Subcutaneous abdominal adipose tissue (tissue), 5 donors: ENCODE results near the gene MSH3.

Experiments used
- H3K27ac ChIP-seq: one replicate; pipeline ENCODE4 v1.7.0; 2013; ENCODE audit warnings: low read depth, mild to moderate bottlenecking, inconsistent platforms, low read length, moderate library complexity
- H3K27me3 ChIP-seq, 5 donors: one replicate each; pipeline ENCODE4 v1.7.0; 2013; ENCODE audit warnings: low read length in 5 of 5, inconsistent platforms in 1 of 5; ENCODE audit not compliant: control insufficient read depth in 5 of 5, insufficient read depth in 4 of 5
- H3K36me3 ChIP-seq, 5 donors: one replicate each; pipeline ENCODE4 v1.7.0; 2013; ENCODE audit warnings: low read length in 5 of 5; ENCODE audit not compliant: control insufficient read depth in 5 of 5, insufficient read depth in 5 of 5
- H3K4me1 ChIP-seq, 5 donors: one replicate each; pipeline ENCODE4 v1.7.0; 2013; ENCODE audit warnings: low read length in 5 of 5, mild to moderate bottlenecking in 3 of 5, moderate library complexity in 1 of 5; ENCODE audit not compliant: control insufficient read depth in 5 of 5, insufficient read depth in 5 of 5
- H3K4me3 ChIP-seq, 5 donors: one replicate each; pipeline ENCODE4 v1.7.0; 2013; ENCODE audit warnings: low read length in 5 of 5, low read depth in 1 of 5
- H3K9ac ChIP-seq, 5 donors: one replicate each; pipeline ENCODE4 v1.7.0; 2013; ENCODE audit warnings: low read length in 5 of 5, mild to moderate bottlenecking in 4 of 5, moderate library complexity in 3 of 5
- H3K9me3 ChIP-seq, 5 donors: one replicate each; pipeline ENCODE4 v1.7.0; 2013; ENCODE audit warnings: low read length in 5 of 5; ENCODE audit not compliant: control insufficient read depth in 5 of 5
- donor health status: healthy.
- donor health status: healthy.
- donor health status: healthy.
- donor health status: healthy.
- donor health status: healthy.

The MSH3 gene

GRCh38 chr5:80623999-80624398 is 30.5 kb upstream of the MSH3 start:
- Histone ChIP-seq H3K27me3 (no peaks in the 10 kb centered on the region), H3K9me3 (no peaks in the 10 kb centered on the region), H3K9ac (no peak overlapping the region), H3K4me1 (no peaks in the 10 kb centered on the region), H3K36me3 (peaks cover 0 to 4% (median 0%) of the 10 kb centered on the region in 5 donors), H3K4me3 (no peak overlapping the region), H3K27ac (no peak overlapping the region)

DNA sequence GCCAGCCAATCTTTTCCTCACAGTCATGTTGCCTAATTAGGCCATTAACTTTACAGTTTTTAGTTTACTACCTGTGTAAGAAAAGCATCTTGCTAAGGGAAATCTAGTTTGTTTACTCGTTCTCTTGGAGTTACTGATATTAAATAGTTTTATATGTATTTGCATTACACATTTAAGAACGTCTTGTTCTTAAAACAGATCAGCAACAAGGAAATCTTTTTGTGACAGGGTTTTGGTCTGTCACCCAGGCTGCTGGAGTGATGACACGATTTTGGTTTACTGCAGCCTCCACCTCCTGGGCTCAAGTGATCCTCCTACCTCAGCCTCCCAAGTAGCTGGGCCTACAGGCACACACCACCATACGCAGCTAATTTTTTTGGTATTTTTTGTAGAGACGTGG is 29.2 kb upstream of the MSH3 start:
- peaks cover 0 to 6% (median 0%) of the 10 kb centered on the region in 5 donors for H3K4me1 ChIP-seq
- peaks cover 0 to 6% (median 2%) of the 10 kb centered on the region in 5 donors for H3K36me3 ChIP-seq
- H3K27me3 ChIP-seq: no peaks in the 10 kb centered on the region
- no peak overlapping the region for H3K4me3 ChIP-seq
- H3K9ac ChIP-seq: no peak overlapping the region
- H3K27ac ChIP-seq: no peak overlapping the region
- no peaks in the 10 kb centered on the region for H3K9me3 ChIP-seq

- H3K9ac ChIP-seq: no peak overlapping the region
- H3K36me3 ChIP-seq: peaks cover 2 to 17% (median 8%) of the 10 kb centered on the region in 5 donors
- H3K27me3 ChIP-seq: no peaks in the 10 kb centered on the region
- peaks cover 0 to 6% (median 0%) of the 10 kb centered on the region in 5 donors for H3K4me1 ChIP-seq
- H3K4me3 ChIP-seq: no peak overlapping the region
- H3K9me3 ChIP-seq: no peaks in the 10 kb centered on the region
- no peak overlapping the region for H3K27ac ChIP-seq
These were observed 25.2 kb upstream of the MSH3 start for GRCh38 chr5:80629281-80629680.

DNA sequence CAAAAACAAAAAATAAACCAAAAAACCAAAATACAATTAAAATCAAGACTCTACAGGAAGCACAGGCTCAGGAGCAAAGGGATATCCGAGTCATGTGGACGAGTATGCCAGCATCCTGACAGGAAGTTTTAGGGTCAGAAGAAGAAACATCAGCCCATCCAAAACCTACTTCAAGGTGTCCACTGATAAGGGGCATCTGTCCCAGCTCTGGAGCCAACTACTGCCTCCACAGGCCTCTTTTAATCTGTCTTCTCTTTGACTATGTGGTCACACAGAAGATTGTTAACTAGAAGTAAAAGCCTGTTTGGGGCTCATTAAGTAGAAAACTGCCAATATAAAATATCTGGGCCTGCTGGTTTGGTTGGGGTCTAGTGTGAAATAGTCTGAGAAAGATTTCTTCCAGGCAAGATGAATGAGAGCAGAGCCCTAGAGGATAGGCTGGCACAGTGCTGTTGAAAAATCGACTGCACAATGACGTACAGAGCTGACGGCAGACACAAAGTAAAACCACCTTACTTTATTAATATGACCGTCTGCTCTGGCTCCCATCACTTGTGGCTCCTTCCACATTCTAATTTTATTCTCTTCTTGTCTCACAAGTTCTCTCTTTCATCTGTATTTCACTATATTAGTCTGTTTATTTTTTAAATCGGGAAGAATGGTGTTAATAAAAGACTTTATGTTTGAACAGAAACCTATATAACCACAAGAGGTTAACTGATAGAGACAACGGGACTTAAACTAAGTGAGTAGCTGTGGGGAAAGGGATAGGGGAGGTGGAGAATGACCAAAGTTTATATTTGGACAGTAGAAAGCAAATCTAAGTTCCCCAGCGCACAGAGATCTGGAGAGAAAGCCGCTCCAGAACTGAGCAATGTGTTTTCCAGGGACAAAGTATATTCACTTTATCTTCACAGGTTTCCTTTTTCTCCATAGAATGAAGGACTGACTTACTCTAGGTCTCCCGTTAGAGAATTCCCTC is 22.9 kb upstream of the MSH3 start:
- Histone ChIP-seq H3K9me3 (no peaks in the 10 kb centered on the region), H3K27ac (no peak overlapping the region), H3K27me3 (no peaks in the 10 kb centered on the region), H3K9ac (no peak overlapping the region), H3K4me1 (peaks cover 0 to 6% (median 0%) of the 10 kb centered on the region in 5 donors), H3K4me3 (no peak overlapping the region), H3K36me3 (peaks cover 2 to 20% (median 11%) of the 10 kb centered on the region in 5 donors)

- Histone ChIP-seq H3K9ac (no peak overlapping the region), H3K27ac (no peak overlapping the region), H3K27me3 (no peaks in the 10 kb centered on the region), H3K4me1 (peaks cover 0 to 6% (median 0%) of the 10 kb centered on the region in 5 donors), H3K4me3 (no peak overlapping the region), H3K9me3 (no peaks in the 10 kb centered on the region), H3K36me3 (peaks cover 6 to 20% (median 14%) of the 10 kb centered on the region in 5 donors)
These were observed 21.8 kb upstream of the MSH3 start for GRCh38 chr5:80632700-80633099.

GRCh38 chr5:80634193-80634592 is 20.3 kb upstream of the MSH3 start:
- Histone ChIP-seq H3K4me3 (no peak overlapping the region), H3K4me1 (peaks cover 0 to 6% (median 0%) of the 10 kb centered on the region in 5 donors), H3K27ac (no peak overlapping the region), H3K9ac (no peak overlapping the region), H3K36me3 (peaks cover 6 to 28% (median 20%) of the 10 kb centered on the region in 5 donors), H3K27me3 (no peaks in the 10 kb centered on the region), H3K9me3 (no peaks in the 10 kb centered on the region)

GRCh38 chr5:80641353-80641752 is 13.1 kb upstream of the MSH3 start:
- Histone ChIP-seq H3K27ac (no peak overlapping the region), H3K36me3 (peaks cover 15 to 48% (median 29%) of the 10 kb centered on the region in 5 donors), H3K4me1 (peaks cover 0 to 13% (median 3%) of the 10 kb centered on the region in 5 donors), H3K4me3 (no peak overlapping the region), H3K27me3 (no peaks in the 10 kb centered on the region), H3K9me3 (no peaks in the 10 kb centered on the region), H3K9ac (no peak overlapping the region)

DNA sequence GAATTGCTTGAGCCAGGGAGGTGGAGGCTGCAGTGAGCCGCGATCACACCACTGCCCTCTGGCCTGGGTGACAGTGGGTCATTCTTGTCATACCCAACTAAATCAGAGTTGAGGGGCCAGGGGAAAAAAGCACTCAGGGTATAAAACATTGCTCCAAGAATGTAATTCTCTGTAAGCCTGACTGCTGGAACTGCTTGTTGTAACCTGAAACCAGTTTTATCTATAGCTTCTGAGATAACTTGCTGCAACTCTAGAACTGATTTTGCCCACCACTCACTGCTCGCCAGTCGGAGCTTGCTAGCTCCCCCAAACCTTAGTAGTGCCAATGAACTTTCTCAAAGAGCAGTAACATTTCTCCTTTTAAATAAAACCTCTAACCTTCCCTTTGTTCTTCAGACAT is 9.6 kb upstream of the MSH3 start:
- H3K9me3 ChIP-seq: no peaks in the 10 kb centered on the region

GRCh38 chr5:80646926-80647325 is 7.5 kb upstream of the MSH3 start:
- H3K9me3 ChIP-seq: no peaks in the 10 kb centered on the region
- no peak overlapping the region for H3K9ac ChIP-seq
- no peaks in the 10 kb centered on the region for H3K4me1 ChIP-seq
- no peak overlapping the region for H3K4me3 ChIP-seq
- H3K27me3 ChIP-seq: no peaks in the 10 kb centered on the region
- H3K27ac ChIP-seq: no peak overlapping the region
- H3K36me3 ChIP-seq: peaks cover 14 to 47% (median 22%) of the 10 kb centered on the region in 5 donors

More for the DNA sequence above, 9.6 kb upstream of the MSH3 start:
- Histone ChIP-seq H3K27ac (no peak overlapping the region), H3K9ac (no peak overlapping the region), H3K4me1 (peaks cover 0 to 13% (median 3%) of the 10 kb centered on the region in 5 donors), H3K4me3 (no peak overlapping the region), H3K36me3 (peaks cover 18 to 53% (median 26%) of the 10 kb centered on the region in 5 donors), H3K27me3 (no peaks in the 10 kb centered on the region)

- Histone ChIP-seq H3K9me3 (no peaks in the 10 kb centered on the region), H3K27ac (no peak overlapping the region), H3K4me1 (peaks cover 0 to 33% (median 24%) of the 10 kb centered on the region in 5 donors), H3K4me3 (peak overlapping the region in 4 of 5 donors; percentile 57 to 91 (median 91)), H3K27me3 (no peaks in the 10 kb centered on the region), H3K36me3 (peaks cover 6 to 13% (median 6%) of the 10 kb centered on the region in 5 donors), H3K9ac (peak overlapping the region in 2 of 5 donors; percentile 14 to 58)
These were observed 950 bp upstream of the MSH3 start for GRCh38 chr5:80653502-80653901.
